SU-DHL-6 (cell line): ENCODE results near the gene SRA1.
A peak's percentile ranks its signal among the peaks of the same experiment; 100 is the strongest.

Experiments
- H2AFZ ChIP-seq: fragments of 200-600 bp; sonication (generic); 2 replicates; pipeline ENCODE4 v1.6.1; 2014; ENCODE audit warnings: low read depth, mild to moderate bottlenecking, moderate library complexity, mixed read lengths, antibody characterized with exemption, low read length; ENCODE audit not compliant: severe bottlenecking
- H3F3A ChIP-seq: fragments of 200-600 bp; shearing (Covaris generic); 2 replicates; pipeline ENCODE4 v1.6.0; 2016; ENCODE audit warnings: antibody characterized with exemption, mild to moderate bottlenecking; ENCODE audit not compliant: insufficient read depth
- H3K27ac ChIP-seq: fragments of 200-600 bp; sonication (generic); 2 replicates; pipeline ENCODE4 v1.5.1; 2016; ENCODE audit warnings: low read depth, mild to moderate bottlenecking, low read length, moderate library complexity, mixed read lengths
- H3K27me3 ChIP-seq: fragments of 200-600 bp; sonication (generic), shearing (Covaris generic); 2 replicates; pipeline ENCODE4 v1.6.0; 2014; ENCODE audit warnings: mild to moderate bottlenecking, low read length
- H3K36me3 ChIP-seq: fragments of 200-600 bp; sonication (generic); 2 replicates; pipeline ENCODE4 v1.6.1; 2014; ENCODE audit warnings: mild to moderate bottlenecking, low read length, mixed read lengths
- H3K4me2 ChIP-seq: fragments of 300-600, 200-600 bp; shearing (Covaris generic), sonication (generic); 2 replicates; pipeline ENCODE4 v1.6.0; 2014; ENCODE audit warnings: low read length, low read depth, mild to moderate bottlenecking; ENCODE audit not compliant: poor library complexity, severe bottlenecking
- H3K4me3 ChIP-seq: fragments of 200-600 bp; sonication (generic); 2 replicates; pipeline ENCODE4 v1.5.1; 2014; ENCODE audit warnings: antibody characterized with exemption, low read length, mild to moderate bottlenecking, mixed read lengths; ENCODE audit not compliant: insufficient read depth, poor library complexity, severe bottlenecking
- H3K79me2 ChIP-seq: fragments of 200-600 bp; sonication (generic); 2 replicates; pipeline ENCODE4 v1.6.1; 2014; ENCODE audit warnings: mild to moderate bottlenecking, low read length, moderate library complexity; ENCODE audit not compliant: insufficient read depth
- H3K9ac ChIP-seq: fragments of 200-600 bp; sonication (generic); 2 replicates; pipeline ENCODE4 v1.7.0; 2014; ENCODE audit warnings: mild to moderate bottlenecking, low read length
- H3K9me2 ChIP-seq: fragments of 200-600 bp; sonication (generic); replicated peaks from 2 replicates; pipeline ENCODE4 v1.6.1; 2014; ENCODE audit warnings: low read length; ENCODE audit not compliant: insufficient read depth
- H3K9me3 ChIP-seq: fragments of 200-600 bp; sonication (generic); 2 replicates; pipeline ENCODE4 v1.6.1; 2014; ENCODE audit warnings: low read length, mixed read lengths; ENCODE audit not compliant: insufficient read depth
- H4K20me1 ChIP-seq: fragments of 200-600 bp; sonication (generic); 2 replicates; pipeline ENCODE4 v1.6.1; 2014; ENCODE audit warnings: low read depth, mild to moderate bottlenecking, antibody characterized with exemption, low read length, moderate library complexity, mixed read lengths
- EZH2phosphoT487 ChIP-seq: fragments of 200-600 bp; sonication (generic), shearing (Covaris generic); conservative IDR thresholded peaks from 2 replicates; pipeline ENCODE4 v1.6.1; 2018; ENCODE audit warnings: mild to moderate bottlenecking, antibody characterized with exemption, low read length, moderate library complexity, mixed read lengths
- TF ChIP-seq, protein P1 (sequence below): fragments of 200-600 bp; sonication (generic); IDR thresholded peaks from one replicate; pipeline ENCODE4 v1.5.1; 2017; ENCODE audit warnings: antibody characterized with exemption, mild to moderate bottlenecking, low read length, moderate library complexity; ENCODE audit not compliant: insufficient read depth, poor library complexity, severe bottlenecking

The SRA1 gene

DNA sequence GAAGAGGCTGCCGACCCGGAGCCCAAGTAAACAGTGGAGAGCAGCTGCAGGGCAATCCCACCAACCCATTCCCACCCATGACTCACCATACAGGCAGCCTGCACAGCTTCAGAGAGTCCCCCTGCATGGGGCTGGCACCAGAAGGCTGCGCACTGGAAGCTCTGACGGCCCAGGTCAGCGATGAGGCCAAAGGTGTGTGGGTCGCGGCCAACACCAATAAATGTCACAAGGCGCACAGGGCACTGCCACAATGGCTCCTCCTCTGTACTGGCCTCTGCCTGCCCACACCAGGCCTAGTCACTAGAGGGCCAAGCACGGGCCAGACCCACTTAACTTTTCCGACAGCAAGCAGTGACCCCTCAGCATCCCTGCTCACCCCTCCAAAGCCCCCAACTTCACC lies 3.0 kb upstream of the SRA1 start:
- TF ChIP-seq, protein P1, sequence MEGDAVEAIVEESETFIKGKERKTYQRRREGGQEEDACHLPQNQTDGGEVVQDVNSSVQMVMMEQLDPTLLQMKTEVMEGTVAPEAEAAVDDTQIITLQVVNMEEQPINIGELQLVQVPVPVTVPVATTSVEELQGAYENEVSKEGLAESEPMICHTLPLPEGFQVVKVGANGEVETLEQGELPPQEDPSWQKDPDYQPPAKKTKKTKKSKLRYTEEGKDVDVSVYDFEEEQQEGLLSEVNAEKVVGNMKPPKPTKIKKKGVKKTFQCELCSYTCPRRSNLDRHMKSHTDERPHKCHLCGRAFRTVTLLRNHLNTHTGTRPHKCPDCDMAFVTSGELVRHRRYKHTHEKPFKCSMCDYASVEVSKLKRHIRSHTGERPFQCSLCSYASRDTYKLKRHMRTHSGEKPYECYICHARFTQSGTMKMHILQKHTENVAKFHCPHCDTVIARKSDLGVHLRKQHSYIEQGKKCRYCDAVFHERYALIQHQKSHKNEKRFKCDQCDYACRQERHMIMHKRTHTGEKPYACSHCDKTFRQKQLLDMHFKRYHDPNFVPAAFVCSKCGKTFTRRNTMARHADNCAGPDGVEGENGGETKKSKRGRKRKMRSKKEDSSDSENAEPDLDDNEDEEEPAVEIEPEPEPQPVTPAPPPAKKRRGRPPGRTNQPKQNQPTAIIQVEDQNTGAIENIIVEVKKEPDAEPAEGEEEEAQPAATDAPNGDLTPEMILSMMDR: no peak
- no peak for TF ChIP-seq EZH2phosphoT487
- no peak overlapping the region for H3K27ac ChIP-seq
- no peaks in the 10 kb centered on the region for H3F3A ChIP-seq
- no peak overlapping the region for H3K9ac ChIP-seq
- no peaks in the 10 kb centered on the region for H4K20me1 ChIP-seq
- H3K9me3 ChIP-seq: no peaks in the 10 kb centered on the region
- H3K36me3 ChIP-seq: no peaks in the 10 kb centered on the region
- H2AFZ ChIP-seq: no peak overlapping the region
- H3K9me2 ChIP-seq: no peaks in the 10 kb centered on the region
- H3K4me3 ChIP-seq: no peak overlapping the region
- H3K4me2 ChIP-seq: no peak overlapping the region
- H3K79me2 ChIP-seq: peaks cover 23% of the 10 kb centered on the region
- no peaks in the 10 kb centered on the region for H3K27me3 ChIP-seq

DNA sequence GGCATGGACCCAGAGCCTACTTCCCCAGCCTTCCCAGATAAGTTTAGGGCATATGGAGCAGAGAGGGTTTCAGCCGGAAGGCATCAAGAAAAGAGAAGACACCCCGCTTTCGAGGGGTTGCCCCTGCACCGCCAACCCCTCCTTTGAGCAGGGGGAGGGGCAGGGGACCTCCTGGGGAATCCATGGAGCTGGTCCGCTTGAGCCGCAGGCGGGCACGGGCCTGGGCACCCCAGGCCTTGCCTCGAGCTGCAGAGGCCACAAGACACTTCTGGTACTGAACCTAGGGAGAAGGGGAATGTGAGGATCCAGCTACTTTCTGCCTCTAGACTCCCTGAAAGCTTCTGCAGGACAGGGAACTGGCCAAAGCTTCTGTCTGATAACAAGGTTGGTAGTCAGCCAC lies 1.3 kb upstream of the SRA1 start:
- Histone ChIP-seq H3K4me2 (no peak overlapping the region), H3K9me2 (no peaks in the 10 kb centered on the region), H4K20me1 (no peaks in the 10 kb centered on the region), H3K4me3 (no peak overlapping the region), H3K27ac (no peak overlapping the region), H3K9ac (no peak overlapping the region), H3K79me2 (peaks cover 36% of the 10 kb centered on the region), H3F3A (no peaks in the 10 kb centered on the region), H3K27me3 (no peaks in the 10 kb centered on the region), H3K36me3 (no peaks in the 10 kb centered on the region), H3K9me3 (no peaks in the 10 kb centered on the region), H2AFZ (no peak overlapping the region)
- TF ChIP-seq, protein P1: no peak
- no peak for TF ChIP-seq EZH2phosphoT487

DNA sequence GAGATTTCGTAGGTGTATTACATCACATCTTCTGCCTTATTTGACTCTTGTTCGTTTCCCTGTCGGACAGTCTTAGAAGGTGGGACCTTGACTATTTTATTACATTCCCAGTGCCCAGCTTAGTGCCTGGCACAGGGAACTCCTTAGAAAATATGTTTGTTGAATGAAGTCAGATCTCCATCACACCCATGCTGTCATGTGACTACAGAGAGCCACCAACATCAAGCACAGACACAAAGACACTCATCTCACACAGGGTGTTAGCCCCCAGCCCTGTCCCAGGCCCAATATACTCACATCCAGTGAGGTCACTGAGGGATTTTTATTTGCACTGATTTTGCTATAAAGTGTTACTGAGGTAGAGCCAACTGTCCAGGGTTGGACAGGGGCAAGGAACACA lies 692 bp upstream of the SRA1 start:
- no peak for TF ChIP-seq EZH2phosphoT487
- TF ChIP-seq, protein P1: no peak
- peak overlapping the region; percentile 70 for H3K27ac ChIP-seq
- no peak overlapping the region for H2AFZ ChIP-seq
- H3K27me3 ChIP-seq: no peaks in the 10 kb centered on the region
- H3K36me3 ChIP-seq: no peaks in the 10 kb centered on the region
- no peaks in the 10 kb centered on the region for H4K20me1 ChIP-seq
- H3K79me2 ChIP-seq: peaks cover 42% of the 10 kb centered on the region
- H3K4me2 ChIP-seq: peak overlapping the region; percentile 88
- peak overlapping the region; percentile 94 for H3K9ac ChIP-seq
- H3K9me3 ChIP-seq: no peaks in the 10 kb centered on the region
- H3F3A ChIP-seq: no peaks in the 10 kb centered on the region
- H3K9me2 ChIP-seq: no peaks in the 10 kb centered on the region
- peak overlapping the region; percentile 97 for H3K4me3 ChIP-seq
